Measurements from ENCODE around the gene HEATR9.

The HEATR9 gene

GRCh38 chr17:35807371-35808144, 61.1 kb downstream of the HEATR9 start:
- no peak for DNase-seq
